DND-41 (cell line): ENCODE data around the gene LYST.

Source experiments
- ATAC-seq: fragments of 200-7000 bp; cut with Tn5 transposase; 3 replicates; pipeline ENCODE4 v1.9.1; 2021; ENCODE audit warnings: low read depth; ENCODE audit not compliant: insufficient read depth
- DNase-seq: peaks from one replicate; pipeline ENCODE4 v3.0.0-alpha.2; 2020
- H2AFZ ChIP-seq: 2 replicates; pipeline ENCODE4 v1.6.0; 2012; ENCODE audit warnings: low read depth, low read length
- H3K27ac ChIP-seq: 2 replicates; pipeline ENCODE4 v1.5.1; 2012; ENCODE audit warnings: low read length, inconsistent platforms
- H3K27me3 ChIP-seq: fragments of 200-600 bp; sonication (generic); 2 replicates; pipeline ENCODE4 v1.6.0; 2012; ENCODE audit warnings: low read length, mild to moderate bottlenecking, inconsistent platforms; ENCODE audit not compliant: insufficient read depth, poor library complexity
- H3K36me3 ChIP-seq: 2 replicates; pipeline ENCODE4 v1.5.1; 2012; ENCODE audit warnings: low read length, inconsistent platforms; ENCODE audit not compliant: insufficient read depth
- H3K4me1 ChIP-seq: 2 replicates; pipeline ENCODE4 v1.5.1; 2012; ENCODE audit warnings: mild to moderate bottlenecking, low read length; ENCODE audit not compliant: insufficient read depth
- H3K4me2 ChIP-seq: 2 replicates; pipeline ENCODE4 v1.6.0; 2012; ENCODE audit warnings: mild to moderate bottlenecking, moderate library complexity, low read length, inconsistent platforms; ENCODE audit not compliant: insufficient read depth
- H3K4me3 ChIP-seq, 2 experiments: fragments of 200-600 bp in 1 of 2; shearing (Covaris generic) in 1 of 2; 2 replicates each; pipeline ENCODE4 v1.5.1; 2012 to 2016; ENCODE audit warnings: inconsistent platforms in 2 of 2, low read length in 2 of 2, mild to moderate bottlenecking in 2 of 2, low read depth in 1 of 2, moderate library complexity in 1 of 2
- H3K79me2 ChIP-seq: 2 replicates; pipeline ENCODE4 v1.6.0; 2012; ENCODE audit warnings: low read length, inconsistent platforms; ENCODE audit not compliant: insufficient read depth
- H3K9ac ChIP-seq: 2 replicates; pipeline ENCODE4 v1.6.0; 2012; ENCODE audit warnings: low read depth, mild to moderate bottlenecking, inconsistent platforms, low read length, moderate library complexity
- H3K9me3 ChIP-seq: 2 replicates; pipeline ENCODE4 v1.5.1; 2012; ENCODE audit warnings: low read length, moderate library complexity, mild to moderate bottlenecking, inconsistent platforms; ENCODE audit not compliant: insufficient read depth, severe bottlenecking
- H4K20me1 ChIP-seq: 2 replicates; pipeline ENCODE4 v1.6.0; 2012; ENCODE audit warnings: low read length; ENCODE audit not compliant: insufficient read depth
- EZH2 ChIP-seq: IDR thresholded peaks from 3 replicates; pipeline ENCODE4 v1.6.1; 2012; ENCODE audit warnings: borderline replicate concordance, low read depth, mild to moderate bottlenecking, moderate library complexity, low read length, inconsistent platforms; ENCODE audit not compliant: severe bottlenecking
- TF ChIP-seq, protein P1 (sequence below): IDR thresholded peaks from 2 replicates; pipeline ENCODE4 v1.5.1; 2012; ENCODE audit warnings: borderline replicate concordance, low read length, moderate library complexity, mild to moderate bottlenecking; ENCODE audit not compliant: poor library complexity, severe bottlenecking; ENCODE audit errors: extremely low read depth

LYST gene

DNA sequence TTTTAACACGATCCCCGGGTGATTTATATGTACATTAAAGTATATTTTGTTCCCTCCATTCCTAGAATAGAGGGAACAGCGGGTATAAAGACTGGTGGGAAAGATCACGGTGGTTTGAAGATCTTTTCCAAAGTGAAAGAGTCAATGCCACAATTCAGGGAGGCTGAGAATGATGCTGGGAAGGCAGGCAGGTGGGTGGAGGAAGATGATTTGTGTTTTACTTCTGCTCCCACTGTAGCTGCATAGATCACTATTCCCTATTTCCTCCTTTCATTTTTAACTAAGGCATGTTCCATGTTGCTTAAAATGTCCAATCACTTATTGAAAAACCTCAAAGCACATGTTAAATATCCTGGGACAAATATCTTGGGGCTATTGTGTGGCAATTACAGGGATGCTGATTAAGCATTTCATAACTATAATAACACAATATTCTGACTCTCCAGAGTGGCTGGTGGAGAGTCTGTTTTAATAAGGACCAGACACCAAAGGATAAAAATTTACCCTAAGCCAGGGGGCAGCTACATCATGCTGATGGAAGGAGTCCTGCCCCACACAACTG, 8.4 kb upstream of the LYST start:
- Histone ChIP-seq H3K27ac (no peak overlapping the region), H3K4me2 (no peak overlapping the region), H3K9me3 (no peaks in the 10 kb centered on the region), H3K4me3 (no peak overlapping the region), H4K20me1 (no peaks in the 10 kb centered on the region), H3K79me2 (no peaks in the 10 kb centered on the region), H2AFZ (no peak overlapping the region), H3K27me3 (peaks cover 22% of the 10 kb centered on the region), H3K4me1 (no peaks in the 10 kb centered on the region), H3K36me3 (no peaks in the 10 kb centered on the region), H3K9ac (no peak overlapping the region)
- ATAC-seq (no peak), DNase-seq (no peak)
- TF ChIP-seq, protein P1, sequence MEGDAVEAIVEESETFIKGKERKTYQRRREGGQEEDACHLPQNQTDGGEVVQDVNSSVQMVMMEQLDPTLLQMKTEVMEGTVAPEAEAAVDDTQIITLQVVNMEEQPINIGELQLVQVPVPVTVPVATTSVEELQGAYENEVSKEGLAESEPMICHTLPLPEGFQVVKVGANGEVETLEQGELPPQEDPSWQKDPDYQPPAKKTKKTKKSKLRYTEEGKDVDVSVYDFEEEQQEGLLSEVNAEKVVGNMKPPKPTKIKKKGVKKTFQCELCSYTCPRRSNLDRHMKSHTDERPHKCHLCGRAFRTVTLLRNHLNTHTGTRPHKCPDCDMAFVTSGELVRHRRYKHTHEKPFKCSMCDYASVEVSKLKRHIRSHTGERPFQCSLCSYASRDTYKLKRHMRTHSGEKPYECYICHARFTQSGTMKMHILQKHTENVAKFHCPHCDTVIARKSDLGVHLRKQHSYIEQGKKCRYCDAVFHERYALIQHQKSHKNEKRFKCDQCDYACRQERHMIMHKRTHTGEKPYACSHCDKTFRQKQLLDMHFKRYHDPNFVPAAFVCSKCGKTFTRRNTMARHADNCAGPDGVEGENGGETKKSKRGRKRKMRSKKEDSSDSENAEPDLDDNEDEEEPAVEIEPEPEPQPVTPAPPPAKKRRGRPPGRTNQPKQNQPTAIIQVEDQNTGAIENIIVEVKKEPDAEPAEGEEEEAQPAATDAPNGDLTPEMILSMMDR, result no peak
- TF ChIP-seq EZH2, result no peak

DNA sequence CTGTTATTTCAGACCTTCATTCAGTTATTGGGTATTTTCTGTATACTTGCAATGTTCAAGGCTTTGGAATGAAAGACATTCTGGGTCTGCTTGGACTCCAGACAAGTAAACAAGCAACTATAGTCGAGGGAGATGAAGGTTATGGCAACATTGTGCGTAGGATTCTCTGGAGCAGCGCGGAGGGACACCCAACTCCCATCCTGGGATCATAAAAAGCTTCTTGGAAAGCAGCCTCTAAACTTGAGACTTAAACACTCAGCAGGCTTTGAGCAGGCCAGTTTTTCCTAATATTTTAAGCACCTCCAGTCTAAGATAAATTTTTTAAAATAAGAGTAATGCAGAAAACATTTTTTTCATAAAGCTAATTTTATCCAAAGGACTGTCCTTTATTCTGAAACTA, 7.6 kb upstream of the LYST start:
- H3K9me3 ChIP-seq, result no peaks in the 10 kb centered on the region
- no peak overlapping the region for H3K9ac ChIP-seq
- H2AFZ ChIP-seq, result no peak overlapping the region
- H3K4me2 ChIP-seq, result no peak overlapping the region
- no peaks in the 10 kb centered on the region for H3K79me2 ChIP-seq
- ATAC-seq (no peak), DNase-seq (no peak)
- H3K4me3 ChIP-seq, result no peak overlapping the region
- no peaks in the 10 kb centered on the region for H3K36me3 ChIP-seq
- peaks cover 24% of the 10 kb centered on the region for H3K27me3 ChIP-seq
- H3K27ac ChIP-seq, result no peak overlapping the region
- no peak for TF ChIP-seq EZH2
- TF ChIP-seq, protein P1, result no peak
- no peaks in the 10 kb centered on the region for H3K4me1 ChIP-seq
- no peaks in the 10 kb centered on the region for H4K20me1 ChIP-seq

- Histone ChIP-seq H2AFZ (no peak overlapping the region), H3K9me3 (no peaks in the 10 kb centered on the region), H3K79me2 (no peaks in the 10 kb centered on the region), H3K36me3 (no peaks in the 10 kb centered on the region), H3K4me3 (no peak overlapping the region), H3K4me2 (no peak overlapping the region), H3K4me1 (peaks cover under 1% of the 10 kb centered on the region; the same call in 1 of the 2 replicates), H3K27ac (no peak overlapping the region), H4K20me1 (no peaks in the 10 kb centered on the region), H3K9ac (no peak overlapping the region), H3K27me3 (peaks cover 24% of the 10 kb centered on the region)
- DNase-seq, result no peak
- no peak for ATAC-seq
- no peak for TF ChIP-seq EZH2
- TF ChIP-seq, protein P1, result no peak
Measured at GRCh38 chr1:235873571-235873970, 6.9 kb upstream of the LYST start.

DNA sequence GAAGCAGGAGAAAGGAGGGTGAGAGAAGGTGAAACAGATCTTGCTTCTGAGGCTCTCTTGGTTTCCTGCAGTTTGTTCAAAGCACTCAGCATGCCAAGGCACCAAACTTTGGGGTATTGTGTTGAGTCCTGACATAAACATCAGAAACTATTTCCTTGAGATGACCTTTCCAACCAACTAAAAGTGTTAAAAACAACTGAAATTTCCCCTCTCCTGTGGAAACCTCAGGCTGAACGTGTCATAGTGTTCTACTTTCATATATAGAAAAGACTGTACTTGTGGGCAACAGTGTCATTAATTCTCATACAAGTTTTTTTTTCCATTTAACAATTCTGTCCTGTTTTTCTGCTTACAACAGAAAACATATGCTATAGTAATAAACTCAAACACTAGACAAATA, 6.3 kb upstream of the LYST start:
- Histone ChIP-seq H2AFZ (no peak overlapping the region), H3K4me1 (peaks cover 6% of the 10 kb centered on the region), H3K9me3 (no peaks in the 10 kb centered on the region), H4K20me1 (no peaks in the 10 kb centered on the region), H3K36me3 (no peaks in the 10 kb centered on the region), H3K4me2 (no peak overlapping the region), H3K79me2 (no peaks in the 10 kb centered on the region), H3K27ac (no peak overlapping the region), H3K4me3 (no peak overlapping the region), H3K27me3 (peaks cover 23% of the 10 kb centered on the region), H3K9ac (no peak overlapping the region)
- DNase-seq (no peak), ATAC-seq (no peak)
- TF ChIP-seq, protein P1, result no peak
- no peak for TF ChIP-seq EZH2
